A673 (cell line): ENCODE data around the gene TTC22.

Source experiments
- CTCF ChIP-seq: fragments of 300-800, 200-600 bp; sonication (generic); conservative IDR thresholded peaks from 2 replicates; pipeline ENCODE4 v1.5.1; 2017; ENCODE audit warnings: low read depth, mild to moderate bottlenecking, antibody characterized with exemption, low read length, moderate library complexity, mixed read lengths
- EZH2 ChIP-seq: fragments of 200-600 bp; sonication (generic); IDR thresholded peaks from 2 replicates; pipeline ENCODE4 v1.6.1; 2017; ENCODE audit warnings: borderline replicate concordance, low read depth, mild to moderate bottlenecking, mixed read lengths, antibody characterized with exemption, low read length; ENCODE audit not compliant: poor library complexity, severe bottlenecking

DNA sequence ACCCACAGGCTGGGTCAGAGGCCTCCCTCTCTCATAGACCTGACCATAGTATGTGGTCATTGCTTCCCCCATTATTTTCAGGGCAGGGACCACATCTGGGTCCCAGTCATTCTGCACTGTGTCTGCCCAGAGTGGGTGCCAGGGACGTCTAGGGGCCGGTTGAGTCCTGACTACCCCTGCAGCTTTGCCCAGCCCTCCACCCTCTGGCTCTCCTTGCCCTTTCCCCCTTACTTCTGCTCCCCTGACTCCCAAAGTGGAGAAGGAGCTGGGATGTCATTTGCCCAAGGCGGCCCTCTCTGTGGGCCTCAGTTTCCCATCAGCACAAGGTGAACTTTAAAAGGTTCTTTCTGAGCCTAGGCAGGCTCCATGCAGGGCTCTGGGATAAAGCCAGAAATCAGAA lies 4.3 kb upstream of the TTC22 start:
- TF ChIP-seq CTCF, result no peak
- TF ChIP-seq EZH2, result no peak
